Thyroid gland (tissue), 4 donors: ENCODE measurements around the gene LYZL2.
"Not testable (repeated sequence)": the region's sequence is repeated elsewhere in the genome, so short reads cannot be mapped to it uniquely, and the experiment has no call there.

Experiments used
- CTCF ChIP-seq, 6 experiments: fragments of 200-600 bp in 3 of 6; fragments of 450-650 bp in 3 of 6; sonication (generic) in 3 of 6; IDR thresholded peaks; one replicate each; pipeline ENCODE4 v1.5.1; 2016 to 2019; ENCODE audit warnings: antibody characterized with exemption in 6 of 6, mild to moderate bottlenecking in 2 of 6, inconsistent platforms in 1 of 6, moderate library complexity in 1 of 6
- POLR2A ChIP-seq, 2 donors: fragments of 450-650 bp; IDR thresholded peaks; one replicate each; pipeline ENCODE4 v1.6.1; 2017; ENCODE audit warnings: antibody characterized with exemption in 2 of 2, mild to moderate bottlenecking in 2 of 2, moderate library complexity in 1 of 2

GRCh38 chr10:30677146-30677545 is 47.6 kb upstream of the LYZL2 start:
- not testable (repeated sequence) for TF ChIP-seq CTCF, POLR2A (IDR thresholded peaks at IDR 0.05)
